GM21528 (cell line): ENCODE measurements around the gene RAB15.

Source experiments
- ATAC-seq: cut with Tn5 transposase; IDR thresholded peaks from one replicate; pipeline ENCODE4 v1.9.1; 2021; ENCODE audit warnings: mild to moderate bottlenecking, moderate library complexity; ENCODE audit not compliant: unreplicated experiment, low FRiP score

RAB15 gene

DNA sequence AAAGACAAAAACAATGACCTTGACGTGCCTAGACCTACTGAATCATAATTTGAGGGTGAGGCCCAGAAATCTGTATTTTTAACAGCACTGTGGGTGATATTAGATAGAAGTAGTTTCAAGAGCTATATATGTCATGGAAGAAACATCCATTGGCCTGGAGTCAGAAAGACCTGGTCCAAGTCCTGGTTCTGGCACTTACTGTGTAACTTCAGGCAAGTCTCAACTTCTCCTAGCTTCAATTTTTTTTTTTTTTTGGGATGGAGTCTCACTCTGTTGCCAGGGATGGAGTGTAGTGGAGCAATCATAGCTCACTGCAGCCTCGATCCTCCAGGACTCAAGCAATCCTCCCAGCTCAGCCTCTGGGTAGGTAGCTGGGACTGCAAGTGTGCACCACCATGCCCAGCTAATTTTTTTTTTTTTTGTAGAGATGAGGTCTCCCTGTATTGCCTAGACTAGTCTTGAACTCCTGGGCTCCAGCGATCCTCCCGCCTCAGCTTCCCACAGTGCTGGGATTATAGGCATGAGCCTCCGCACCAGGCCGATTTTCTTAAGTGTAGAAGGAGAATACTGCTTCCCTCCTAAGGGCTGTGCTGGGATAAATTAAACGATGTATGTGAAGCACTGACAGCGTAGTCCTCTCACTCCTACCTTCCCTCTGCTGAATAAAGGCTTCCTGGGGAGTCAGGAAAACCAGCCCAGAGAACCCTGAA is 15.3 kb downstream of the RAB15 start:
- no peak for ATAC-seq

DNA sequence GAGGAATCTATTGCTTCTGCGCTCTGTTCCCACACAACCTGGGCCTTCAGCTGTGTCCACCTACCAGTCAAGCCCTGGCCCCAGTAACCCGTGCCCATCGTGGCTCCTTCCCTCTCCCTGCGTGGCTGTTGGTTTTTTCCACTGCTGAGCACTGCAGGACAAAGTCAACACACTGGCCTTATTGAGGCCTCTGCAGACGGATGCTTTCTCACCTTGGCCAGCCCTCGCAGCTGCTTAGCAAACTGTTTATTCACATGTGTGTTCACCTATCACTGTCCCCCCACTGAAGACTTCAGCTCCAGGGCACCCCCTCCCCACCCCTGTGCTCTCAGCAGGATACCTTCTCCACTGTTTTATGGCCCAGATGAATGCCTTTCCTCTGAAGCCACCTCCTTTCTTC is 16.8 kb downstream of the RAB15 start:
- ATAC-seq: no peak

DNA sequence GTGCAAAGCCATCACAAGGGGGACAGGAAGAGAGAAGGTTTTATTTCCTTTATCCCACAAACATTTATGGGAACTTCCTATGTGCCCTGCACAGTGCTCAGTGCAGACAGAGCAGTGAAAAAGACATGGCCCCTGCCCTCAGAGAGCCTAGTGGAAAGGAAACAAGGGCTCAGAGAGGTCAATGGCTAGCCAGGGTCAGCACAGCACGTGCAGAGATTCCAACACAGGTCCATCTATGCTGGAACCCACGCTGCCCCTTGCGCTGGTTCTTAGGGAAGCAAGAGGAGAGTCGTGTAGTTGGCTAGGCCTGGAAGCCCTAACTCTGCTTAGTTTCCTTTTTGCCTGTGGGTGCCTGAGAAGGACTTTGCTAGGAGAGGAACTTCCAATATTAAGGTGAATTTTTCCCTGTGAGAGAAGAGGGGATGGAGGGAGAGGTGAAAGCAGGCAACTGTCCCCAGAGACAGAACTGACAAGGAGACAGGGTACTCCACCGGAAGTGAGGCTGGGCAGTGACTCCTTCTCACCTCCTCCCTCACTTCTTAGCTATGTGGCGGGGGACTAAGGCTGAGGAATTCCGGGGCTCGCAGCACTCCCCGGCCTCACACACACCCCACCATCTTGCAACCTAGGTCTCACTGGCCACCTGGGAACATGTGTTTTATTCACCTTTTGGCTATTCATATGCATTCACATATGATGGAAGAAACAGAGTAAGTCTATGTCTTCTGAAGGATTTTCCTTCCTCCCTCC is 17.5 kb downstream of the RAB15 start:
- no peak for ATAC-seq

DNA sequence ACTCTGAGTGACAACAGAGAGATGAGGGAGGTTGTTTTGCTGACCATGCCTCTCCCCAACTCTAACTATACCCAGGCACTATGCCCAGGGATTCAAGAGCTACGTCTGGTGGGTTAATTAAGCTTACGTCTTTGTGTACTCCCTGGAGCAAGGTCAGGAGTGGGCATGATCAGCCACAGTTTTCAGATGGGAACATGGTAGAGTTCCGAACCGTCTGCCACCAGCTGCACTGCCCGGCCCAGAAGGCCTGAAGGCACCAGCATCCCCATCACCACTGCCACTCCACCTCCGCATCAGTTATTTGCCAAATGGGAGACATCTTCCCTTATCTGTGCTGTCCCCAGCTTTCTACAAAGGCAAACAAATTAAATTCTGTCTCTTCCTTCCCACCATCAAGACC is 18.5 kb downstream of the RAB15 start:
- ATAC-seq: no peak

DNA sequence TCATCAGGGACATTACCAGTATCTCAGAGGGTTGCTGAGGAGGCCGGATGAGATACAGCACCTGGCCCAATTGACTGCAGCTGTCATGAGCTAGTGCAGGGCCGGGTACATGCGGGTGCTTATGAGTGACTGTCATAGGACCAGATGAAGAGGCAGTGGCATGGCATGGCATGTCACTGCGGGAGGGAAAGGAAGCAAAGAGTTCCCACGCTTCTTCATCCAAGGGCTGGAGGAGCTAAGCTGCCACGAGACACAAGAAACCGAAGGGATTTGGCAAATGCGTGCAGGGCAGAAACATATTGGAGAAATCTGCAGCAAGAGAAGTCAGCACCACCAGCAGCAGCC is 18.9 kb downstream of the RAB15 start:
- ATAC-seq: no peak

DNA sequence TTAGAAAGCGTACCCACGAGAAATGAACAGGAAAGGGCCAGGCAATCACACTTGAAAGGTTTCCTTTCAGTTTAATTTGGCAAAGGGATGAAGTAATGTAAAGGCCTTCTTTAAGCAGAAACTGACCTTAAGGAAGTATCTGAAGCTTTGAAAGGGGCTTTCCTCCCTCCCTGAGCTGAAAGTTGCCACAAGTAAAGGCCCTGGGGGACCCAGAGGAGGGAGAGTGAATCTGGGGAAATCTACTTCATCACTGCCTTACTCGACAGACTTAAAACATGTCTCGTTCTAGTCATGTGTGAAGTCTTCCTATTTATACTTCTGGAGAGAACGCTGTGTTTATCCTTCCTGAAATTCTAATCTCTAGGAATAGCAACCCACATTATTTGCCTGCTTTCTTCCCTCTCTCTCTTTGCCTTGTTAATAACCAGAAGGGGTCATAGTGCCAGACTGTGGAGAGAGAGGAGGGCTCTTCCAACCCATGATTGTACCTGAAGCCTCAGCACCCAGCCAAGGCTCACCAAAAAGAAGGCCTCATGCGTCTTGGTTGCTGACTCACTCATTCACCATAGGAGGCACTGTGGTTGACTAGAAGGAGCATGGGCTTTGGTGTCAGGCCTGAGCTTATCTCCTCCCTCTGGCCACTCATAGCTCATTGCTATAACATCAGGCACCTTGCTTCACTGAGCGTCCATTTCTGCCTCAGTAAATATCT is 19.4 kb downstream of the RAB15 start:
- ATAC-seq: no peak

DNA sequence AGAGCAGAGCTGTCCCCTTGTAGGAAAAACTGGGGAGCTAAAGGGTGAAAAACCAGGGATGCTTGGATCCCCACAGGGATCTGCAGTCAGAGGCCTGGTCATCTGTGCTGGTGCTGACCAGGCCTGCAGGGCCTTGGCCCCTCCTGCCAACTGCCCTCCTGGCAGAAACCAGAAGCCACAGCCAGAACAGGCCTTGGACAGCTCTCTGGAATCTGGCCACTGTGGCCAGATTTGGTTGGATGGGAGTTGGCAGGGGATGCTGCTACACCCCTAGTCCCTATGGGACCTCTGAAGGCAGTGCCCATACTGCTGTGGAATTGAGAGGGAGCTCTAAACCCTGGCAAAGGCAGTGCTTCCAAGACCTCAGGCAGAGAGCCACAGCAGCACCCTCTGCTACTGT is 20.4 kb downstream of the RAB15 start:
- ATAC-seq: no peak

DNA sequence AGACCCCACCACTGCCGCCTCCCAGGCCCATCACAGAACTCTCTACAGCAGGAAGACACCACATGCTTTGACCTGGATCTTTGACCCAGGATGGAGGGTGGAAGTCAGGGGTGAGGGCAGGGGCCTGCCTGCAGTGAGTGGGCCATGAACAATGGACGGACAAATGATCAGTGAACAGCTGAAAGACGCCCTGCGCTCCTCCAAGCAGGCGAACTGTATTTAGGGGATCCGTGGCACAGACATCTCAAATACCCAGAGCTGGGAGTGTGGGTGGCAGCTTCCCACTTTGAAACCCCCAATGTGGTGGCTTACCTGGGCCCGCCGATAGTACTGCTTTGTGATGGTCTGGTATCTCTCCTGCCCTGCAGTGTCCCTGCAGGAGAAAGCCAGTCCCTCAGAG is 20.8 kb downstream of the RAB15 start:
- no peak for ATAC-seq

DNA sequence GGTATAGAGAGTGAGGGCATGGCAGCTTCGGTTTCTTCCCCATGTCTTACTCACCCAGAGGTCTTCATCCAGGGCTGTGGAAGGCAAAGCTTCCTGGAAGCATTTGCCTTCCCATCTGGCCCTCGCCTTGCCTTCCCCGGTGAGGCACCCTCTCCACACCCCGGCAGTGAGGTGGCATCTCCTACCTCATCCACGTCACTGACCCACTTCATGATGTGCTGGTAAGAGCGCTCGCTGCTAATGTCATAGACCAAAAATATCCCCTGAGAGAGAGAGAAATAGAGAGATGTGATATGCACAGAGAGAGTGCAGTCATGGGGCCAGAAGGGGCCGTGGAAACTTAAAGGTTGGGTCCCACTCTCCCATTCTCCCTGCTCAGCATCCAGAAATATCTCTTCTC is 21.2 kb downstream of the RAB15 start:
- no peak for ATAC-seq

DNA sequence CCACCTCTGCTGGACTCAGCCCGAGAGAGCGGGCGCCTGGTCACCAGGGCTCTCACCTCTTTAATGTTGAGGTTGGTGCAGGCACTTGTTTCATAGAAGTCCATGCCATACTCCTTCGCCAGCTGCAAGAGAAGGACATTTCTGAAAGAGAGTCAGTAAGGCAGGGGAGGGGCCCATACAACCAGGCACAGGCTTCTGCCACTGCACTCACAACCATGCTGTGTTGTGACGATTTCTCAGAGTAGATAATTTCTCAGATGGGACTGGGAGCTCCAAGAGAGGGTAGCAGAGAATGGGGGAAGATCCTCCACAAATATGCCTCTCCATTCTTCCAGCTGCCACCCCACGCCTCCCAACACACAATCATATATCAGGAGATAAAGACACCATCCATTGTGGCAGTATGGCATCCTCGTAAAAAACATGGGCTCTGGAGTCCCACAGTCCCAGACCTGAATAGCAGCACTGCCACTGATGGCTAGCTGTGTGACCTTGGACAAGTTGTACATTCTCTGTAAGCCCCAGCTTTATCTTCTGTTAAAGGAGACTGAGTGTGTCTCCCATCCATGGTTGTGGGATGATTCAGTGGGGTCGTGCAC is 23.4 kb downstream of the RAB15 start:
- no peak for ATAC-seq

DNA sequence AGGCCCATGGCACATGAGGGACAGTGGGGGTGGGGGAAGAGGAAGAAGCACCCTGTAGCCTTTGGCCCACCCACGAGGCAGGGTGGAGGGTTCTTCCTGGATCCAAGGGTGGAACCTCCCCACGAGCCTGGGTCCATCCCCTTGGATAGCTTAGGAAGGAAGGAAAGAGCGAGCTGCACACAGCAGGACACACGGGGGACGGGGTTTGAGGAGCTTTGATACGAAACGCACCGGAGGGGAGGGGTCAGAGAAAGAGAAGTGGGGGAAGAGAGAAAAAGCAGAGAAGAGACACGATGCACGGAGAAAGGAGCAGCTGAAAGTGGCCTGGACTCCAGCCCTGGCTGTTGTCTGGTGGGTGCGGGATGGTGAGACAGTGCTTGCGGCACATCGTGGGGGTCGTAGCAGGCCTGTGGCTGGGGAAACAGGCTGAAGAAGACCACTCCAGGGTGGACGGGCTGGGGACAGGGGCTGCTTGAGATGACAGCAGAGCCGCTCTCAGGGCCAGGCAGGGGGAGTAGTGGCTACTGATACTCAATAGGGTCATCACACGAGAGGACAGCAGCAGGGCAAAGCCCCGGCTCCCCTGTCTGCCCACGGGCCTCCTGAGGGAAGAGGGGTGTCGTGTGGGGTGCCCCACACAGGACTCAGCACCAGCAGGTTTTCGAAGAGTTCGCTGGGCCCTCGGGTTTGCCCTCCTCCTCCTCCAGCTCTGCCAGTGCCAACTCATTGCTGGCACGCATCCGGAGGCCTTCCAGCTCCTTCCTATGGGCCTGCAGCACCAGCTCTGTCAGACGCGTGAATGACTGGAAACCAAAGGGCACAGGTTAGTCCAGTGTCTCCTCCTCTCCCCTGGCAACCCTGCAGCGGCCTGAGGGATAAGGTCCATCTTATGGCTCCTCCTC is 24.2 kb downstream of the RAB15 start:
- ATAC-seq: no peak

DNA sequence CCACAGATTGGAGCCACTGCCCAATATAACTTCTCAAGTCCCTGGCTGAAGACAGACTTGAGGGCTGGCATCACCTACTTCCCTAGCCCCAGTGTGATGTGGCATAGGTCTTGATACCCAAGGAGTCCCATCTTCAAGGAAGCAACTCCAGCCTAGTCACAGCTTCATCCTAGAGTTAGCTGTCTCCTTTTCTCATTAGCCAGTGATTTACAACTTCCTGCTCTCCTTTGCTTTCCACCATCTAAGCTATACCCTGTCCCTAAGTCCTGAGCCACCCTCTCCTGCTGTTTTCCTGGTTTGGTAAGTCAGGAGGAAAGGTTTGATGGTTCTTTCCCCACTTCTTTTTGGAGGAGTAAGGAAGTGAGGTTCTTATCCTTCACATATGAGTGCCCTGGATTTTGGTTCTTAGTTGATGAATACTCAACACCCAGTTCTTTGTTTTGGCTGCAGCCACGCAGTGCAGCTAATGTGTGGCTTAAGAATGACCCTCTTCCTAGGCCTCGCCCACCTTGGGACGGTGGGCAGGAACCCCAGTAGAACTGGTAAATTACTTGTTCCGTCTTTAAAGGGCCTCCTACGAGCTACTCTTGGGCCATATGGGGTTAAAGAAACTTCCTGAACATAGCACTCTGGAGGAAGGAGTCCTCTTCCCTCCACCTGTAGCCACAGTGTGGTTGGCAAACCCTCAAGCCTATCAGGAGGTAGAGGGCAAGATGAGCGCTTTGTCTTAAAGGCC is 25.7 kb downstream of the RAB15 start:
- no peak for ATAC-seq

DNA sequence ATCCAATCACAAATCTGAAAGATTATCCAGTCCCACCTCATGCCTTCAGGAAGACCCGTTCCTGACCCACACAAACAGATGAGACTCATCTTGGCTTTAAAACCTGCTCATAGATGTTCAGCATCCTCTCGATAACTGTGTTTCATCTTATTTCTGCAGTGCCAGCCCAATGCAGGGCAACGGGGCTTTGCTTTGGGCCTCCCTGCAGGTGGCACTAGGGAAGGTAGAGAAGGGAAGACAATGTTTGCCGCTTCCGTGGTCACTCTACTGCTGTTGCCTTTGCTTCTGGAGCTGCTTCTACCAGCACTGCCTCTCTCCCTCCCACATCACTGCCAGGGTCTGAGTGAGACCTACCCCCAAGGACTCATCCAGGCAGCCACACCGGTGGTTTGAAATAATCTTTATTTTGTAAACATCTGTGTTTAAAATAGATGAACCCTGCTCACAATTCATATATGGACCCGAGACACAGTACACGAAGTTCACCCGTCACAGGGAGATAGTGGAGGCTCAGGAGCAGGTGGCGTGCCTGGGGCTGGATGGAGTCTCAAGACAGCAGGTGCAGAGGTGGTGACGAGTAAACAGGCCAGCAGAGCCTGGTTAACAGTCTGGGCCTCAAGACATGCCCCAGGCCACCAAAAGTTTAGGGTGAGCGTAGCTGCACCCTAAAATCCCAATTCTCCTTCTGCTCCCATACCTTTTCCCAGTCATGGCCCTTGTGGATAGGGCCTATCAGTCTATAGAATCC is 26.5 kb downstream of the RAB15 start:
- ATAC-seq: no peak

DNA sequence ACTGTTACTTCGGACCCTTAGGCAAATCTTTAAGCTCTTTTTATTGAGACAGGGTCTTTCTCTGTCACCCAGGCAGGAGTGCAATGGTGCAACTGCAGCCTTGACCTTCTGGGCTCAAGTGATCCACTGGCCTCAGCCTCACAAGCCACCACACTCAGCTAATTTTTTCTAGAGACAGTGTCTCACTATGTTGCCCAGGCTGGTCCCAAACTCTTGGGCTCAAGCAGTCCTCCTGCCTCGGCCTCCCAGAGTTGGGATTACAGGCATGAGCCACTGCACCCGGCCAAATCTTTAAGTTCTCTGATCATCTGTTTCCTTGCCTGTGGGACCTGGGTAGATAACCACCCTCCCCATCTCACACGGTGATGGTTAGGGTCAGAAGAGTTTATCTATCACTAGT is 27.3 kb downstream of the RAB15 start:
- no peak for ATAC-seq

DNA sequence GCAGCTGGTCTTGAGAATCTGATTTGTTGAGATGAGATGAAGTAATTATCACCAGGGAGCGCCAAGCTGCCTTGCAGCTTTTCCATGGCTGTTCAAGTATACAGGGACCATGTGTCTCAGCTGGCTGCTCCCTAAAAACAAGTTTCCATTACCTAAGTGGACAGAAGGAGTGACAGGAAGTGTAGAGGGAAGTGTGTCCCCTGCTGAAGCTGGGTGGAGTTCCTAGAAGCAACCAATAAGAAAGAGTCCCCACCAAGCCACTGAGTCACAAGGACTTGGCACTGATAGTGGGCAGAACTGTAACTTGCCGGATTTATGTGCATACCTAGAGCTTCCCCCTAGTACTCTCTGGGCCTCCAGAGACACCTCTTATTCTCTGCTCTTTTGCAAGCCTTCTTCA is 28.1 kb downstream of the RAB15 start:
- ATAC-seq: no peak

DNA sequence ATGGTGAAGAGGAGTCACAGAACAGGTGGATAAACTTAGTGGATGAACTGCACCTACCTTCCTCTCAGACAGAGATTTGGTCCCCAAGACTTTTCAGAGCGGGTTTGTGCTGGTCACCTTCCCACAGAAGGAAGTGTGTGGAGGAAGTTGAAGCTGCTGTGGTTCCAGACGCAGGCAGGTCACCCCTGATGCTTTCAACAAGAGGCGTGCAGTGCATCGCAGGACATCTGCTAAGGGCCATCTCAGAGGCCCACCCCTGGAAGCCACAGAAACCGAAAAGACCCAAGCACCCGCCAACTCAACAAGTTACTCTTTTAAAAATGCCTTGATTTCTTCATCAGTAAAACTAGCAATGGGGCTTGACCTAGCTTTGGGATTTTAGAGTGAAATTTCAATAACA is 28.6 kb downstream of the RAB15 start:
- ATAC-seq: no peak

DNA sequence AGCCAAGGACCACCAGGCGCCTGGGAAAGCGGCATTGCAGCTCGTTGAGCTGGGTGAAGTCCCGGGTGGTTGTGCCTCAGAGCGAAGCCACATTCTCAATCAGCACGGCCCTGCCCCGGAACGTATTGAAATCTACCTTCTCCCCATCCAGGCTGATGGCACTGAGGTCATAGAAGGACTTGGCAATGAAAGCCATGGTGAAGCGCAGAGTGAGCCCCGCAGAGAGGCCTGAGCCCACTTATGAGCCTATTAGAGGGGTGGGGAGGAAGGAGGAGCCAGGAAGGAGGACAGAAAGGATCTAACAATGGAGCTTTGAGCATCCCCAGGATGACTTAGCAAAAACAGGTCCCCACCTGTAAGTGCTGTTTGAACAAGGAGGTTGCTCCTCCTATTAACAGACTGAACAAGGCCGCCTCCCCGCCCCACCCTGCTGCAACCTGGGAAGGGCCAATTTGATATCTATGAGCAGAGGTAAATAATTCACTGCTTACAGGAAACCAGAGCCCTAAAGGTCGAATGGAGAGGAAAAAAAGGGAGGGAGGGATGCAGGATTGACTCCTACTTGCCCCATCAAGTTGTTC is 29.5 kb downstream of the RAB15 start, which contains the start of gene GPX2:
TSS of gene GPX2 (minus strand) at position 215 of the 581 bp plus-strand sequence. CDS start at position 196, 19 bp downstream.
- ATAC-seq: no peak

DNA sequence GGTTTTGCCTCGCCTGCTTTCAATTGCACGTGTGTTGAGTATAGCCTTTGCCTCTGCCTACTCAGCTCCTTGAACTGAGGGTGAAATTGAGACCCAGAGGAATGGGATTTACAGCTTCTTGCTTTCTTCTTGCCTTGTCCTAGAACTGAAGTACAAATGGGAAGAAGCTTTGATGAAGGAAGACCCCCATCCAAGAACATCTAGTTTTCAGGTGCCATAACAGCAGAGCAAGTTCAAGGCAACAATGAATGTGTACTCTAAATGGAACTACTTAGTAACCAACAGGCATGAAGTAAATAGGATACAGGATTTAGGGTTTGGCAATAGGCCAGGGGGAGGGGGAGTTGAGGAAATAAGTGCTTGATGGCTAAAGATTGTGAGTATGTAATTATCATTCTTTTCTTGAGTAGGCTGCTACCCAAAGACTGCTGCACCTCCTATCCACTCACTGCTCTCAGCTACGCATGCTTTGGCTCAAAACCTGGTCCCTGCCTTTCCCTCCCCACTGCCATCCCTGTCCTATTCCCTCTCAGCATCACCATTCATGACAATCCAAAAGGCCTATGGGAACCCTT is 31.7 kb downstream of the RAB15 start:
- no peak for ATAC-seq
